HepG2 (cell line): ENCODE measurements around the gene EFCAB8. TPM values are rescaled to one million over a fixed set of nuclear protein-coding genes. Genes with fewer than 3 reads are reported as not detected.

ENCODE experiments used
- AFF4 ChIP-seq: sonication (generic); formaldehyde crosslinking; IDR thresholded peaks from 2 replicates; pipeline ENCODE4 v1.4.0; 2020; ENCODE audit warnings: missing genetic modification reagents
- BRD4 ChIP-seq: sonication (generic); formaldehyde crosslinking; IDR thresholded peaks from 2 replicates; pipeline ENCODE4 v1.4.0; 2020; ENCODE audit warnings: missing genetic modification reagents
- DNMT1 ChIP-seq: sonication (generic); formaldehyde crosslinking; IDR thresholded peaks from 2 replicates; pipeline ENCODE4 v1.5.1; 2020; ENCODE audit warnings: mild to moderate bottlenecking, missing genetic modification reagents
- HMGA1 ChIP-seq: sonication (generic); formaldehyde crosslinking; conservative IDR thresholded peaks from 2 replicates; pipeline ENCODE4 v1.4.0; 2020; ENCODE audit warnings: missing genetic modification reagents
- HNRNPL ChIP-seq: fragments of 200-400 bp; formaldehyde crosslinking; IDR thresholded peaks from 2 replicates; pipeline ENCODE4 v1.6.1; 2017; ENCODE audit warnings: mild to moderate bottlenecking, low read depth, low read length
- KAT2B ChIP-seq: fragments of 150-350 bp; IDR thresholded peaks from 2 replicates; pipeline ENCODE4 v1.6.1; 2014; ENCODE audit warnings: low read depth, low read length, borderline replicate concordance
- KDM4B ChIP-seq: sonication (generic); formaldehyde crosslinking; IDR thresholded peaks from 2 replicates; pipeline ENCODE4 v1.4.0; 2020; ENCODE audit warnings: missing genetic modification reagents
- NR1H2 ChIP-seq: sonication (generic); formaldehyde crosslinking; IDR thresholded peaks from 2 replicates; pipeline ENCODE4 v1.8.1; 2022; ENCODE audit warnings: low read depth, missing genetic modification reagents, borderline replicate concordance
- NR2C2 ChIP-seq: sonication (generic); formaldehyde crosslinking; IDR thresholded peaks from 2 replicates; pipeline ENCODE4 v1.4.0; 2020; ENCODE audit warnings: missing genetic modification reagents, mild to moderate bottlenecking, moderate library complexity, borderline replicate concordance
- POLR2AphosphoS2 ChIP-seq: IDR thresholded peaks from 2 replicates; pipeline ENCODE4 v1.6.1; 2011; ENCODE audit warnings: low read depth, low read length, improper control_type of control experiment
- TAF1 ChIP-seq: sonication (generic); formaldehyde crosslinking; IDR thresholded peaks from 2 replicates; pipeline ENCODE4 v1.4.0; 2020; ENCODE audit warnings: missing genetic modification reagents
- TGIF2 ChIP-seq: IDR thresholded peaks from 2 replicates; pipeline ENCODE4 v1.6.1; 2016; ENCODE audit warnings: control low read depth, missing compliant biosample characterization
- ZBTB43 ChIP-seq: sonication (generic); formaldehyde crosslinking; conservative IDR thresholded peaks from 2 replicates; pipeline ENCODE4 v1.4.0; 2020; ENCODE audit warnings: missing genetic modification reagents
- ZC3H4 ChIP-seq: sonication (generic); formaldehyde crosslinking; IDR thresholded peaks from 2 replicates; pipeline ENCODE4 v1.4.0; 2020; ENCODE audit warnings: missing genetic modification reagents, borderline replicate concordance
- ZKSCAN1 ChIP-seq: fragments of 150-350 bp; IDR thresholded peaks from 2 replicates; pipeline ENCODE4 v1.6.1; 2014; ENCODE audit warnings: low read length
- ZNF280B ChIP-seq: sonication (generic); formaldehyde crosslinking; IDR thresholded peaks from 2 replicates; pipeline ENCODE4 v1.5.0; 2020; ENCODE audit warnings: missing genetic modification reagents, mild to moderate bottlenecking, borderline replicate concordance
- ZNF709 ChIP-seq: sonication (generic); formaldehyde crosslinking; IDR thresholded peaks from 2 replicates; pipeline ENCODE4 v1.5.0; 2020; ENCODE audit warnings: mild to moderate bottlenecking, missing genetic modification reagents
- ZNF740 ChIP-seq: sonication (generic); formaldehyde crosslinking; IDR thresholded peaks from 2 replicates; pipeline ENCODE4 v1.4.0; 2020; ENCODE audit warnings: missing genetic modification reagents
- polyA plus RNA-seq, 8 experiments: library from polyadenylated mRNA; depleted of rRNA in 3 of 8; stranded (reverse) in 7 of 8; unstranded in 1 of 8; fragments of >200 nt; fragmentation: Illumina TruSeq in 4 of 8; extraction: Trizol in 4 of 8; gene quantifications; 2 replicates each; pipeline versions ENCODE4 v1.2.1 to v1.2.3, GENCODE V29; 2011 to 2016; ENCODE audit warnings: low read depth in 4 of 8, missing spikeins in 1 of 8, mixed read lengths in 1 of 8; ENCODE audit not compliant: insufficient read depth in 1 of 8
- total RNA-seq, 5 experiments: library from RNA; depleted of rRNA; stranded (reverse); fragments of >200 nt; fragmentation: Illumina TruSeq; extraction: Trizol; gene quantifications; 2 replicates each; pipeline ENCODE4 v1.2.3, GENCODE V29; 2016; ENCODE audit warnings: low read depth in 1 of 5
- TF ChIP-seq, protein P1 (sequence below): sonication (generic); formaldehyde crosslinking; IDR thresholded peaks from 2 replicates; pipeline ENCODE4 v1.4.0; 2020; ENCODE audit warnings: missing genetic modification reagents, low read depth, mild to moderate bottlenecking, borderline replicate concordance
- TF ChIP-seq, protein P2 (sequence below): sonication (generic); formaldehyde crosslinking; IDR thresholded peaks from 2 replicates; pipeline ENCODE4 v1.8.1; 2023; ENCODE audit warnings: missing genetic modification reagents, mild to moderate bottlenecking, borderline replicate concordance
- TF ChIP-seq, protein P3 (sequence below): IDR thresholded peaks from 2 replicates; pipeline ENCODE4 v1.6.1; 2016; ENCODE audit warnings: control low read depth

The EFCAB8 gene
- total and polyA plus RNA-seq, 2 of the 13 experiments (the other 11 are each of a cell fraction or from before 2014, with no cell fraction given): 0.15 to 0.22 TPM

GRCh38 chr20:33006776-33007375, 148.2 kb downstream of the EFCAB8 start (continued):
- TF ChIP-seq ZBTB43 (CRISPR knock-in tag) (no peak; the same call in 1 of the 2 replicates), KAT2B (no peak), DNMT1 (no peak), ZNF740 (CRISPR knock-in tag) (no peak), KDM4B (CRISPR knock-in tag) (no peak), BRD4 (no peak), HMGA1 (CRISPR knock-in tag) (no peak), ZKSCAN1 (no peak), POLR2AphosphoS2 (no peak), NR1H2 (CRISPR knock-in tag) (no peak), TAF1 (CRISPR knock-in tag) (no peak), AFF4 (no peak), ZNF280B (CRISPR knock-in tag) (no peak), TGIF2 (CRISPR knock-in tag) (no peak), NR2C2 (CRISPR knock-in tag) (peak; percentile 74), ZNF709 (CRISPR knock-in tag) (peak; percentile 10), ZC3H4 (CRISPR knock-in tag) (peak; percentile 94; the same call in 1 of the 2 replicates), HNRNPL (no peak)
- TF ChIP-seq, protein P1, sequence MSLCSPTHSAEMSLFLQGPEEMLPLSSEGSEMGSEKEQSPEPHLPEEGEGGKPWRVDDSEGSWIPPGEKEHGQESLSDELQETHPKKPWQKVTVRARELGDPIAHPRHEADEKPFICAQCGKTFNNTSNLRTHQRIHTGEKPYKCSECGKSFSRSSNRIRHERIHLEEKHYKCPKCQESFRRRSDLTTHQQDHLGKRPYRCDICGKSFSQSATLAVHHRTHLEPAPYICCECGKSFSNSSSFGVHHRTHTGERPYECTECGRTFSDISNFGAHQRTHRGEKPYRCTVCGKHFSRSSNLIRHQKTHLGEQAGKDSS (CRISPR knock-in tag): peak; percentile 87
- TF ChIP-seq, protein P2, sequence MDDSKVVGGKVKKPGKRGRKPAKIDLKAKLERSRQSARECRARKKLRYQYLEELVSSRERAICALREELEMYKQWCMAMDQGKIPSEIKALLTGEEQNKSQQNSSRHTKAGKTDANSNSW (CRISPR knock-in tag): 0 out of 2 replicates have a peak, but pooled peaks have one; percentile 47
- TF ChIP-seq, protein P3, sequence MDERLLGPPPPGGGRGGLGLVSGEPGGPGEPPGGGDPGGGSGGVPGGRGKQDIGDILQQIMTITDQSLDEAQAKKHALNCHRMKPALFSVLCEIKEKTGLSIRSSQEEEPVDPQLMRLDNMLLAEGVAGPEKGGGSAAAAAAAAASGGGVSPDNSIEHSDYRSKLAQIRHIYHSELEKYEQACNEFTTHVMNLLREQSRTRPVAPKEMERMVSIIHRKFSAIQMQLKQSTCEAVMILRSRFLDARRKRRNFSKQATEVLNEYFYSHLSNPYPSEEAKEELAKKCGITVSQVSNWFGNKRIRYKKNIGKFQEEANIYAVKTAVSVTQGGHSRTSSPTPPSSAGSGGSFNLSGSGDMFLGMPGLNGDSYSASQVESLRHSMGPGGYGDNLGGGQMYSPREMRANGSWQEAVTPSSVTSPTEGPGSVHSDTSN (CRISPR knock-in tag): no peak
